Activated CD8-positive, alpha-beta memory T cell treated with anti-CD3 and anti-CD28 coated beads for 24 hours (primary cell): ENCODE data around the gene ARL8A.
"Not testable (repeated sequence)": the region's sequence is repeated elsewhere in the genome, so short reads cannot be mapped to it uniquely, and the experiment has no call there.

Experiments used
- DNase-seq: peaks from one replicate; pipeline ENCODE4 v3.0.0-alpha.2; 2020

ARL8A gene

DNA sequence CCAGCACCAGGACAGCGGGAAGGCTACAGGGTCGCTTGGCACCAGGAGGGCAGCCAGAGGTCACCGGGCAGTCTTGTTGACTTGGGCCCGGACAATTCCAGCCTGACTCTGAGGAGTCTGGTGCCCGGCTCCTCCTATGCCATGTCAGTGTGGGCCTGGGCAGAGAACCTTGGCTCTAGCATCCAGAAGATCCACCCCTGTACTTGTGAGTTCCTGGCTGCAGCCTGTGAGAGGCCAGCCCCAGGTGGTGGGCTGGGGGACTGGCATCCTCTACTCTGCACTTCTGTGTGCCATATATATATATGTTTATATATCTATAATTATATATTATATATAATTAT lies 27.4 kb upstream of the ARL8A start:
- DNase-seq, result no peak

DNA sequence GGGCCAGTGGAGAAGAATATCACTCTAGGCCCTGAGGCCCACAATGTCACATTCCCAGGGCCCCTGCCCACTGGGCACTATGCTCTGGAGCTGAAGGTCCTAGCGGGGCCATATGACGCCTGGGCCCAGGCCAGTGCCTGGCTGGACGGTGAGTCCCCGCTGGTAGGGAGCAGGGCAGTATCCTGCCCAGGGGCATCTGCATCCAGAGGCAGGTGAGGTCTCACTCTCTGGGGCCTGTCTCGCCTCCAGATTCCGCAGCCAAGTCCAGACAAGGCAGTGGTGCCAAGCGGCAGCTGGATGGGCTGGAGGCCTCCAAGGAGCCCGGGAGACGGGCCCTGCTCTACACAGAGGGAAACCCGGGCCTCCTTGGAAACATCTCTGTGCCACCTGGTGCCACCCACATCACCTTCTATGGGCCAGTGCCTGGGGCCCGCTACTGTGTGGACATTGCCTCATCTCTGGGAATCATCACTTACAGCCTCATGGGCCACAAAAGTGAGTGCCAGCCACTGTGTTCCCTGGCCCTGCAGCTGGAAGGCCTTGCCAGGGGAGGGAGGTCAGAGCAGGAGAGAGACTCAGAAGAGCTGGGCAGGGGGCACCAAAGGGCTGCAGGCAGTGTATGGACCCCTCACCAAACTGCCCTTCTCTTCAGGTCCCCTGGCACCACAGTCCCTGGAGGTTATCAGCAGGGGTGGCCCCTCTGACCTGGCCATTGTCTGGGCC lies 26.9 kb upstream of the ARL8A start:
- no peak for DNase-seq

DNA sequence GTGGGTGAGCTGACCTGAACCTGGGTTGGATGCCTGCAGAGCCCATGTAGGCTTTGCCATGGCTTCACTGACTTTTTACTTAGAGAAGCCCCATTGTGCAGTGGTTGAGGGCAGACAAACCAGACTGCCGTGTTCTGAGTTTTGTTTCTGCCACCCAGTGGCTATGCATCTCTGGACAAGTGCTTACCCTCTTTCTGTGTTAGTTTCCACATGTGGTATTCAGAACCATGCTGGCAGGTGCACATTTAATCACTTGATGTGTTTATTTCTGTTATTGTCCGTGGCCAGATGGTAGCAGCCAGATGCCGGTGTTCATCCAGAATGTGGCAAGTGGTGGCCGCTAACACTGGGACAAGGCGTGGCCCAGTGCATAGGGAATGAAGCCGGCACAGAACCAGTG lies 26.2 kb upstream of the ARL8A start:
- DNase-seq, result no peak

DNA sequence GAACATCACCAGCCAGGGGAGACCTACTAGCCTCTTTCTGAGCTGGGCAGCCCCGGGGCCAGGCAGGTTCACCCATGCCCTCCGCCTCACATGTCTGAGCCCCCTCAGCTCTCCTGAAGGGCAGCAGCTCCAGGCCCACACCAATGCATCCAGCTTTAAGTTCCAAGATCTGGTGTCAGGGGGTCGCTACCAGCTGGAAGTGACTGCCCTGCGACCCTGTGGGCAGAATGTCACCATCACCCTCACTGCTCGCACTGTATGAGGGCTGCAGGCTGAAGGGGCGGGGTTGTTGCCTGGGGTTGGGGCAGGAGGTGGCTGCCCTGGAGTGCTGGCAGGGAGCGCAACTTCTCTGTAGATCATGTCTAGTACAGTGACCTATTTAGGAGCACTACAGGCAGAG lies 24.3 kb upstream of the ARL8A start:
- DNase-seq, result no peak

DNA sequence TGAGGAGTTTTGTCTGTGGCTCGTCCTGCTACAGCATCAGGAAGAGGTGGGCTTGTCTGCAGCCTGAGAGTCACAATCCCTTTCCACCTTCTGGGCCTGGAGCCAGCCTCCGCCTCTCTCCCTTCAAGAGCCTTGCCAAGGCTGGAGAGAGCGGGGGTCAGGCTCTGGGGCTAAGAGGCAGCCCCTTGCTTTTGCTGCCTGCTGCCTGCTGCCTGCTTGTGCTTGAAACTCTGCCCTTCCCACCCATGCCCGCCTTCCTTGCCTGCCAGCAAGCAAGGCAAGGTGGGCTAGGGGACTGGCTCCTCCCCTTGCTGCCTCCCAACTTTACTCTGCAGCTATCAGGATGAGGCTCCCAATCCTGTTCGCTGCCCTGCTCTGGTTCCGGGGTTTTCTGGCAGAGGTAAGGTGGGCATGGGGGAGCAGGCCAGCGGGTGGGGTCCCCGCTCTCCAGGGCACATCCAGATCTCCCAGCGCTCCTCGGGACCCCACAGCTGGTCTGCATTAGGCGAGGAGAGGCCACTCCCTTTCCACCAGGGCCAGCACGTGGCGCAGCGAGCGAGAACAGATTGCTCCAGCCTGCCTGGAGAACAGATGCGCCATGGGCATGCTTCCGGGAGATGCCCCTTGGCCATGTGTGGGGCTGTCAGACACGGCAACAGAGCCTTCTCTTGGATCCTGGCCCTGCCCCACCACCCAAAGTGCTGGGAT lies 23.3 kb upstream of the ARL8A start:
- DNase-seq, result no peak

DNA sequence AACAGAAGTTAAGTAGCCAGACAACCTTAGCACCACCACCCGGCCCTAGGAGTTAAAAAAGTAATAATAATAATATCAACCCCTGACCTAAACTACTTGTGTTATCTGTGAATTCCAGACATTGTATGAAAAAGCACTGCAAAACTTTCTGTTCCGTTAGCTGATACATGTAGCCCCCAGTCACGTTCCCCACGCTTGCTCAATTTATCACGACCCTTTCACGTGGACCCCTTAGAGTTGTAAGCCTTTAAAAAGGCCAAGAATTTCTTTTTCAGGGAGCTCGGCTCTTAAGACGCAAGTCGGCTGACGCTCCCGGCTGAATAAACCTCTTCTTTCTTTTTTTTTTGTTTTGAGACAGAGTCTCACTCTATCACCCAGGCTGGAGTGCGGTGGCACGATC lies 22.5 kb upstream of the ARL8A start:
- DNase-seq, result not testable (repeated sequence)

DNA sequence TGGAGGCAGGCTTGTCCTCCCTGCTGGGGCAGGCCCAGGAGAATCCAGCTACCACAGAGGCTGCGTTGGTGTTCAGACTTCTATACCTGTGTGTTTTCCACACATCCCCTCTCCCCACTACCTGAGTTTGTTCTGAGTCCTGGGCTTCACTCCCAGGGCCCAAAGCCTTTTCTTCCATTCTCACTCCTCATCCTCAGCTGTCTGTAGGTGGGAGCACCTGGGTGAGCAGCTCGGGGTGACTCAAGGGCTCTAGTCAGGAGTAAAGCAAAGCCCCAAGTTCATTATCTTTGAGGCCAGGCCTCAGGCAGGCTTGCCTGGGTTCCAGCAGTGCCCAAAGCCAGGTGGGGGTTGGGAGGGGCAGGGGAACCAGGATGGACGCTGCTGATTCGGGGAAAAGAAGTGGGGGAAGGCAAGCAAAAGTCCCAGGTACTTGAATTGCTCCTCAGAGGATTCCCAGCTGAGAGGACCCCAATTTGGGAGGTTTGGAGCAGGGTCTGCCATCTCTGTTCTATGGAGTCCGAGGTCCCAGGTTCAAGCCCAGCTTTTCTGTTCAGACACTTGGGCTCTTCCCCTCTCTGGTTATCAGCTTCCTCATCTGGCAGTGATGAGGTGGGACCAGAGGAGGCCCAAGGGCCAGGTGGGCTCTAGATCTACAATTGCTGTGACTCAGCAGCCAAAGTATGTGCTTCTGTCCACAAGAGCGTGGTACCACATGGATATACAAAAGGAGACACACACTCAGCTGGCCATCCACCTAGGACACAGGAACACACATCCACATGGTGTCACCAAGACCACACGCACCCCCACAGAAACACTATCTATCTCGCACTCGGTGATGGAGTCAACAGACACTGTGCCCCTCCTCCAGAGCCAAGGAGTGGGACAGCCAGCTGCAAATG lies 21.7 kb upstream of the ARL8A start:
- no peak for DNase-seq

DNA sequence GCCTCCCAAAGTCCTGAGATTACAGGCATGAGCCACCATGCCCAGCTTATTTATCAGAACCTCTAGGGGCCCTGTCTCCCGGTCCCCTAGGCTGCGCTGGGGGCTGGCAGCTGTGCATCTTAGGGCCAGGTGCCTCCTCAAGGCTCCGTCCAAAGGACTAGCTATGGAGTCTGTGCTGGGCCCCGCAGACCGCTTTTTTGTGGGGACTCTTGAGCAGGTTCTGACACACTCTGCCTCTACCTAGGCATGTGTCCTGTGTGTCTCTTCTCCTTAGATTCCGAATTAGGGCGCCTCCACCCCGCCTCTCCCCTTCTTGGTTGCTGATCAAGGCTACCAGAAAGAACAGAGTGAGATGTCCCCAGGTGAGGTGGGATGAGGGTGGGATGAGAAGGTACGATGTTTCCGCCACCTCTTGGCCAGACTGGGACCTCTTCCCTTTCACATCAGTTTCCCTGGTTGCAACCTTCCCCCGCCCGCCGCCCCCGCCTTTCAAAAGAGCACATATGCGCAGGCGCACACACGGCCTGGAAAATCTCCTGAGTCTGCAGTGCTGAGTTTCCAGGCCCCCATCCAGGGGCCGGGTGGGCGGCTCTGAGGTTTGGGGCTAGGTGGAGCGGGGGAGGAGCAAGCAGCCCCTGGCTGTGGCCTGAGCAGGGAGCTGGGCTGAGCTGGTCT lies 20.9 kb upstream of the ARL8A start:
- peak; percentile 82 for DNase-seq

DNA sequence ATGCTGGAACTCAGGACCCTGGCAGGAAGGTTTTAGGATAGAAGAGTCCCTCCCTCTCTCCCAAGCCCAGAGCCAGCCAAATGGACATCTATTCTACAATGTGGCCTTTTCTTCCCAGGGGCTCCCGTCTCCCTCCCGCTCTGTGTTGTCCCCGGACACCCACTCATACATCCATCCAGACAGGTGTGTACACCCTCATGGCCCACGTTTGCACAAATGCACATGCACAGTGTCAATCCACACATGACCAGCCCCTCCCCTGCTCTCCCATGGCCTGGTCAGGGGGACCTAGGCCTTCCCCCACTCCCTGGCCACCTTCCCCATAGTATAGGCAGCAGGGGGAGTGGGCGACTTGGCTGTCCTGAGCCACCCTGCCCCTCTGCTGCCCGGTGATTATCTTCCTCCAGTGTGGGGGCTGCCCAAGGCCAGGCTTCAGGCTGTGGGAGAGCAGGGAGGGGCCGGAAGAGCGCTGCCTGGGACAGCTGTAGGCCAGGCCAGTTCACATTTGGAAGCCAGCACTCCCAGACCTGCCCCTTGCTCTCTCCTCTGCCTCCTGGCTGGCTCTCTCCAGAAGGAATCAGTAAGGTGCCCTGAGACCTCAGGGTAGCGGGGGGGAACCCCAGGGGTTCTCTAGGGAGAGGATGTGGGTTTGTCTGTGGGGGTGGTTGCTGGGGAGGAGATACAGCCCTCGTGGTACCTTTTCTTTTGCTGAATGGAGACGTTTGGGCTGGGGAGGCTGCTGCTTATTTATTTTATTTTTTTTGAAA lies 19.9 kb upstream of the ARL8A start:
- DNase-seq, result peak; percentile 81

DNA sequence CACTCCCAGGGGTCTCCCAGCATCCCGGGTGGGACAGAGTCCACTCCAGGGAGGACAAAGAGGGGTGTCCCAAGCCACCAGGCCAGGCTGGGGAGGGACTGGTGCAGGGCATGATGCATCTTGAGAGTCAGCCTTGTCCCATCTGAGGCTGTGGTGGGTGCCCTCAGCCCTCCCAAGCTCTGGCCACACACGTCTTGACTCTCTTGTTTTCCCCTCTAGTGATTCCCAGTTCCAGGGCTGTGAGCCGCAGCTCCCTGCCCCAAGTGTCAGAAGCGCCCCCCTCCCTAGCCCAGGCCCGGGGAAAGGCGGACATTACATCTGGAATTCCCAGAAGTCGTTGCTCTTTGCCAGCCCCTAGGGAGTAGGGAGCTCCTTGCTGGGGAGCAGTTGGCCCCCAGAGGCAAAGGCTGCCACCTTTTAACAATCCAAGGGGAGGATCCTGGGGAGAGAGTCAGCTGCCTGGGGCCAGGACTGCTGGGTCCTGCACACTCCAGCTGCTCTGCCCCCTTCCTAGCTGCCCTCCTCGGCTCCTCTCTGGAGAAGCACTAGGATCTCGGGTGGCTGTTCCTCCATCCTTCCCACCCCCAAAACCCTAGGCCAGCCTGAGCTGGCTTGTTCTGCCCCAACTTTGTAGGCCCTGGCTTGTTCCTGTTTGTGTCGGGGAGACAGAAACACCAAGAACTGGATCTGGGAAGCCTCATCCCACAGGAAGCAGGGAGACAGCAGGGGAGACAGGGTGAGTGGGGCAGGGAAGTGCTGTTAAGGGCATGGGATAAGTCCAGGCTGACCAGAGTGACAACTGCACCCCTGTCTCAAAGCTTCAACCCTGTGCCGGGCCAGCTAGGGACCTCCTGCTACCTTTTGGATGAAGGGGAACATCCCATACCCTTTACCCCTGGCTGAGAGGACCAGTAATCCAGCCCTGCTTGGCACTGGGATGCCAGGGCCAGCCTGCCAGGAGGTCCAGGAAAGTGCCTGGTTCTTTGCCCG lies 19.0 kb upstream of the ARL8A start:
- peak; percentile 66 for DNase-seq

DNA sequence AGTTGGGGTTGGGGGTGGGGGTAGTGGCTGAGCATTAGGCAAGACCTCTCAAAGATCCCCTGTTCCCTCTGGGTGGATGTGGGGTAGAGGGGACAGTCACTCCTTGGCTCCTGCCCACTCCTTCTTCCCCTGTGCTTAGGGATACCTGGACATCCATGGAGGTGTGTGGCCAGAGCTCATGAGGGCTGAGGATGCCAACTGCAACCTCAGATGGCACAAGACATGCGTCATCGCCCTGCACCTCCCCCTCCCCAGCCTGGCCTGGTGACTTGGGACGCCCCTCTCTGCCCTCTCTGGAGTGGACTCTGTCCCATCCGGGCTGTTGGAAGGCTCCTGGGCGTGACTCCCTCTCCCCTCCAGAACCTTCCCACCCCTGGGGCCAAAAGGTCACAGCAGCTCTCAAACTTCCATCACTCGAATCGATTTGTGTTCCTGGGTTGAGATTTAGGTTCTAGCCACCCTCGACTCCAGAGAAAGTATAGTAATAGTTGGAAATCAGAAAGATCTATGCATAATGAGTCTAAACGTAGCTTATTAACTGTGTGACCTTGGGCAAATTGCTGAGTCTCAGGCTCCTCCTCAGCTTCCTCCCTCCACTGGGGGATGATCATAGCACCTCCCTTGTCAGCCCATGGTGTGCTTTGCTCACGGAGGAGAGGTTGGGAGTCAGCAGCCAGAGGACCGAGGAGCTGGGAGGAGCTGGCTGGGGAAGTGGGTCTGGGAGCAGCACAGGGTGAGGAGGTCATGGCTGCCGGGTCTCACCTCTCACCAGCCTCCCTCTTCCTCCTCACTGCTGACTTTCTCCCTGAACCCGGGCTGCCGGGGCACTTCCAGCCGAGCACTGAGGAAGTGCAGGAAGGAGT lies 18.1 kb upstream of the ARL8A start:
- peak; percentile 70 for DNase-seq

DNA sequence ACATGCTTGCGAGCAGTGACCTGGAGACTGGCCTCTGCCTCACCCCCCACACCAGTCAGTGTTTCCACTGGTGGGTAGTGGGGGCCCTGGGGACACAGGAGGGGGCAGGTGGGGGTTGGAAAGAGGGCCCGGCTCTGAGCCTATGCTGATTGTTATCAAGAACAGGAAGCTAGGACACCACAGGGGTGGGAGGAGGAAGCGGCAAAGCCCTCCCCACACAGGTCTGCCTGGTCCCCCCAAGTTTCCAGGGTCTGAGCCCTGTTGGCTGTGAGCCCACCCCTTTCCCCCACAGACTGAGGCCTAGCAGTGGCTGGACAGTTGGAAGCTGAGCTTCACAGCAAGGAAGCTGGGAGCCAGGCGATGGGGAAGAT lies 17.5 kb upstream of the ARL8A start:
- DNase-seq, result peak; percentile 84

DNA sequence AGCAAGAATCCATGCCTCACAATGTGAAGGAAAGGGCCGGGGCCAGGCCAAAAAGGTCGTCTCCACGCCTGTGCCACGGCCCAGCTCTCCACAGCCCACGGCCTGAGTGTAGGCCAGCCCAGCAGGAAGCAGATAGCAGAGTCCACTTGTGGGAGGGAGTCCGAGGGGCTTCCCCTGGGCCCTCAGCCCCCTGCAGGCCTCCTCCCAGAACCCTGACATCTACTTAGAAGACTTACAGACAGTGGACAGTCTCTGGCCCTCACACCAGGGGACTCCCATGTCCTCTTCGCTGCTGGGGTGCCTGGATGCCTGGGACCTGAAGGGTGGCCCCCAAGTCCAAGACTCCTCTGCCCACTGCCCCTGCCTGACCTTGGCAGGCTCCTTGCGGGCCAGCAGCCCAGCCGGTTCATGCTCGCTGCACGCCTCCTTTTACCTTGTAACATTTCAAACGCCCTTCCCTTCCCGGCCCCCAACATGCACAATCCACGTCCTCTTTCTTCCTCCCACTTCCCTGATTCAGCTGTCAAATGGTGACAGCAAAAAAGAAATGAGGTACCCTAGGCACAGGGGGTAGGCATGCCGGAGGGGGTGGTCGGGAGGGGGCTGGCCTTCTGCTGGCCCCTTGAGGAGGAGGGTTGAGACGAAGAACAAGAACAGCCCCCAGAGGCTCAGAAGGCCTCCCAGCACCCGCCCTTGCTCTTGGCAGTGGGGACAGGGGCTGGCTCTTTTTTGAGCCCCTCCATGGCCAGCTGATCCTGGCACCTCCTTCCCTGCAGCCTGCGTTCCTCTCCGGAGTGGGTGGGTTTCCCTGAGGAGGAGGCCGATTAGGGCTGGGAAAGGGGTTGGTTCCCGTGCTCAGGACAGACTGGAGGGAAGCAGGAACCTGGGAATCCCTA lies 16.9 kb upstream of the ARL8A start:
- peak; percentile 68 for DNase-seq

DNA sequence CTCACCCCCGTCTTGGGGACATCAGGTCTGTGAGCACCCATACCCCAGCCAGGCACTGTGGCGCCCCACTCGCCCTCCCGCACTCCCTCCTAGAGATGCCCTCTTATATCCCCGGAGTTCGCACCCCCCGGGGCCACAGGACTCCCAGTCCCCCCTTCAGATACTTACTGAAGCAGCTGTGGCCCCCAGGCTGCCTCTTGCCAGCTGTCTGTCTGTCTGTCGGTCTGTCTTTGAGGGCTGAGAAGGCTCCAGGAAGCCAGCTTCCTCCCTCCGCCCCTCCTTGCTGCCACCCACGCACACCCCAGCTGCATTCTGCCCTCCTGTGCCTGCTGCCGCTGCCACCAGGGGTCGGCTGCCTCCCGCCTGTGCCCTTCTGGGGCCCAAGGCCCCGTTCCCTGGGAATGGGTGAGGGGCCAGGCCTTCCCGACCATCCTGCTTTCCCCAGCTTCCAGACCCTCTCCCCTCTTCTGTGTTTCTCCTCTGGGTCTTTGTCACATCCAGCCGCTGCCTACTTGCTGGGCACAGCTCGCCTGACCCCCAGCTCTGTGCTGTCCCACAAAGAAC lies 15.9 kb upstream of the ARL8A start, which contains the start of gene PTPN7:
Gene PTPN7 (minus strand): TSS at position 226 of the 564 bp plus-strand sequence. CDS start 1,200 bp downstream, outside the sequence.
- peak; percentile 93 for DNase-seq

DNA sequence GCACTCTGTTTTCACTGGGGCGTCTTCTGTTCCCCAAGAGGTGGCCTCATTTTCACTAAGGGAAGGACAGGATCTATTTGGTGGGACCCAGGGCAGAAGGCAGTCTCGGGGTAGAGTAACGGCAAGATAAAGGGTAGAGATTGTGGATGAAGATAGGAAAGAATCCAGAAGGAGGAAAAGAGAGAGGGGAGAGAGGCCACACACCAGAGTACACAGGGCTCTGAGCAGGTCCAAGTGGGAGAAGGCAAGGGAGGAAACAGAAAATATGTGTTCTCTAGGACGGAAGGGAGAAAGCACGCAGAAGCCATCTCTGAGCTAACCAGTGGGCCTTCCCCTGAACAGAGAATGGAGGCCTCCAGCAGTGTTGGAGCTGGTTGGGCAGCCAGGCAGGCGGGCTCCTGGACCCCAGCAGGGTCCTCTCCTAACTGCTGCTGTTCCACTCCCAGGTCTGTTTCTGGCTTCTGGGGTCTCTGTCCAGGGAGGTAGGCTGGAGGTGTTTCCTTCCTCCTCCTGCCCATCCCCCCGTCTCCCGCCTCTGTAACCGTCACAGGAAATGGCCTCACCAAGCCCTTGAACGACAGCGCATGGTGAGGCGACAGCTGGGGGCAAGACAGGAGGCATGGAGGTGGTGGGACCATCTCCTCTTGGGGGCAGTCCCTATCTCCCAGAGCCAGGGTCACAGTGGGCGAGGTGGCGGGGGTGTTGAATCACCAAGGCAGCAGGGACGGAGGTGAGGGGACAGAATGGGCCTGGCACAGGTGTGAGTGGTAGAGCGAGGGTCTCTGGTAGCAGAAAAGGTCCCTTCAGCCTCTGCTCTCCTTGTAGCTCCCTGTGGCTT lies 15.2 kb upstream of the ARL8A start:
- peak; percentile 89 for DNase-seq

DNA sequence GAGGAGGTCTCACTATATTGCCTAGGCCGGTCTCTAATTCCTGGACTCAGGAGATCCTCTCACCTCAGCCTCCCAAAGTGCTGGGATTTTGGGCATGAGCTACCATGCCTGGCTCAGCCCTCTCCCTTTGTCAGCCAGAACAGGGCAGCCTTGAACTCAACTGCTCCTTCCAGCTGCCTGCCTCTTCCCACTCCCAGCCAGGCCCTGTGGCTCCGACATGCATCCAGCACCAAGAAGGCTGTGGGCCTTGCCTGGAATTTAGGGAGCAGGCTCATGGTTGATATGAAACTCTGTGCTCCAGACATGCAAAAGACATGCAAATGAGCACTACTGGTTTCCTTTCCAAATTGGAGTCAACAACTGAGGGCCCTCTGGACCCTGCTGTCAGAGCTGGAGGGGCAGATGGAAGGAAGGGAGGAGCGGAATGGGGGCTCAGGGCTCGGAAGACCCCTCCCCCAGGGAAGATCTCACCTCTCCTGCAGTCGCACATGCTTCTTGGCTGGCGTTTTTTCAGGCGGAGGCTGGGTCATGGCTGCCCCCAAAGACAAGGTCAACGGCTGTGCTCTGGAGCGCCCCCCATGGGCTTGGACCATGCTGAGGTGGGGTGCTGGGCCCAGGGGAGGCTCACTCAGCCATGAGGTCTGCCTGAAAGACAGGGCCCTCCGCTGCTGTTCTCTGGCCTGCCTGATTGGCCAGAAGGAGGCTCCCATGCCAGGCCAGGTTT lies 14.4 kb upstream of the ARL8A start:
- DNase-seq, result peak; percentile 71

DNA sequence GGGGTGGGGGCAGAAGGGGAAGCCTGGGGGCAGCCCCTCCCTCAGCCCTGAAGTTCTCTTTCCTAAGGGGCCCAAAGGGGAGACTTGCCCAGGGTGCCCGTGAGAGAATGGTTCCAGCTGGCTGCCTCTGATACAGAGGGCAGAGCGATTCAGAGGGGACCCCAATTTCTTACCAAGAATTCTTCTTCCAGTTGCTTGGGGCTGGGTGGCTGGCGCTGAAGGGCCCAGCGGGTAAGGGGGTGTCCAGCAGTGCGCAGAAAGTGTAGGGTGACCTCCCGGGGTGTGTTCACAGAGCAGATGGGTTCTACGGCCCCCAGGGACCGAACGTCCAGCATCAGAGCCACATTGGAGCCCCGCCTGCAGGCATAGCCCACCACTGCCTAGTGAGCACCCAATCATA lies 13.4 kb upstream of the ARL8A start:
- DNase-seq, result no peak
